Measurements from ENCODE around the gene MARCHF10. TPM values are rescaled to one million over a fixed set of nuclear protein-coding genes. Genes with fewer than 3 reads are reported as not detected.

The MARCHF10 gene
- total and polyA plus RNA-seq, 8 donors: 0.52 to 3.6 (median 1.8) TPM

GRCh38 chr17:62727916-62728672 lies 80.0 kb downstream of the MARCHF10 start:
- intact Hi-C loops (cut with DNase I): no loop called here
- peaks cover 0 to 18% of the 10 kb centered on the region in 2 donors for H3K27me3 ChIP-seq
- H3K4me1 ChIP-seq: no peaks in the 10 kb centered on the region
- H3K4me3 ChIP-seq: no peak overlapping the region
- H3K9me3 ChIP-seq: no peaks in the 10 kb centered on the region
- no peaks in the 10 kb centered on the region for H3K36me3 ChIP-seq
- TF ChIP-seq CTCF (IDR thresholded peaks at IDR 0.05): no peak
- no peak overlapping the region for H3K27ac ChIP-seq
- ATAC-seq (no peak), DNase-seq (no peak)

DNA sequence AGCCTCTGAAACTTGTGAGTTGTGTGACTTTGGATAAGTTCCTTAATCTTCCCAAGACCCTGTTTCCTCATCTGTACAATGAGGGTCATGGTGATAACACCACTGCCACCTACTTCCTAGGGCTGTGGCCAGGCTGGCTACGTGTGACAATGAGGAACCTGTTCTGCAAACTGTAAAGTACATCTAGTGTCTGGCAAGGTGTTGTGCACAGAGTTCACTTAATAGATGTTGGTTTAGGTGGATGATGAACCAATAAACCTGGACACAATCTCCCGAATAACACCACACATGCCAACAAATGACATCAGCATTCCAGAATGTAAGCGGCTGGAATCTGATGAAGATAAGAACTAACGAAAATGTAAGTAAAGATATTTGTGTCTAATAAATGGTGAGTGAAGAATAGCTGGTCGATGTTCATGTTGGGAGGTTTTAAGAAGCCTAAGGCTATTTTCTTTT lies 82.3 kb downstream of the MARCHF10 start:
- Histone ChIP-seq H3K4me3 (no peak overlapping the region), H3K4me1 (no peaks in the 10 kb centered on the region), H3K27me3 (peaks cover 0 to 18% of the 10 kb centered on the region in 2 donors), H3K9me3 (no peaks in the 10 kb centered on the region), H3K27ac (no peak overlapping the region), H3K36me3 (no peaks in the 10 kb centered on the region)
- ATAC-seq (no peak), DNase-seq (no peak)
- intact Hi-C loops (cut with DNase I): no loop called here
- TF ChIP-seq CTCF (IDR thresholded peaks at IDR 0.05): no peak

- Histone ChIP-seq H3K36me3 (no peaks in the 10 kb centered on the region), H3K27ac (peak overlapping the region in 1 of 2 donors; percentile 14), H3K9me3 (no peaks in the 10 kb centered on the region), H3K4me3 (no peak overlapping the region), H3K4me1 (no peaks in the 10 kb centered on the region), H3K27me3 (peaks cover 0 to 13% of the 10 kb centered on the region in 2 donors)
- no peak for TF ChIP-seq CTCF (IDR thresholded peaks at IDR 0.05)
- ATAC-seq (no peak), DNase-seq (no peak)
- intact Hi-C loops (cut with DNase I): no loop called here
These were observed 83.5 kb downstream of the MARCHF10 start for GRCh38 chr17:62724398-62725146.

DNA sequence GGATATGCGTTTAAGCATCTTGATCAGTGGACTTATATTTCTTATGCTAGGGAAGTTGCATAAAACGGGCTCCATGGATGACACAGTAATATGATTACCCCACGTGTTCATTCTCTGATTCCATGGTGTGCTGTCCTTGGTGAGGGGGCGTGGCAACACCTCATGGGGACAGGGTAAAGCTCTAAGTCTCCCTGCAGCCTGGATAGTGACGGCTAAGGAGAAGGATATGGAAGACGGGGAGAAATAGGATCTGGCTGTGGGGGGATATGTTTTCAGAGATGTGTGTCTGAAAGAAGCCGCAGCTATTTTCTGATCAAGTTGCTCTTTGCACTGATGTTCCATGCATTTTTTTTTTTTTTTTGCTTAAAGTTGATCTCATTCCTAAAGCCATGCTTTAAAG lies 84.3 kb downstream of the MARCHF10 start:
- intact Hi-C loops (cut with DNase I): no loop called here

More for the DNA sequence above, 84.3 kb downstream of the MARCHF10 start:
- H3K4me3 ChIP-seq: no peak overlapping the region
- no peaks in the 10 kb centered on the region for H3K36me3 ChIP-seq
- peaks cover 0 to 12% of the 10 kb centered on the region in 2 donors for H3K27me3 ChIP-seq
- H3K27ac ChIP-seq: no peak overlapping the region
- no peaks in the 10 kb centered on the region for H3K9me3 ChIP-seq
- no peaks in the 10 kb centered on the region for H3K4me1 ChIP-seq
- DNase-seq (no peak), ATAC-seq (no peak)
- no peak for TF ChIP-seq CTCF (IDR thresholded peaks at IDR 0.05)
